ENCODE measurements around the gene RAB27A. TPM values are rescaled to one million over a fixed set of nuclear protein-coding genes. Genes with fewer than 3 reads are reported as not detected.
A peak's percentile ranks its signal among the peaks of the same experiment; 100 is the strongest.

Gene RAB27A
- total RNA-seq, 2 donors from 2014 or later, result 27.6 to 50.6 TPM

- intact Hi-C loops (cut with DNase I), result no loop called here
- Histone ChIP-seq H3K4me1 (replicated peaks) (peaks cover 9% of the 10 kb centered on the region), H3K27me3 (replicated peaks; ENCODE audit: insufficient read depth) (no peaks in the 10 kb centered on the region), H3K36me3 (no peaks in the 10 kb centered on the region), H3K27ac (peak overlapping the region in 1 of 2 donors; percentile 37), H3K4me3 (no peak overlapping the region), H3K9me3 (no peaks in the 10 kb centered on the region)
- TF ChIP-seq POLR2A (IDR thresholded peaks at IDR 0.05), result no peak
- TF ChIP-seq CTCF (IDR thresholded peaks at IDR 0.05), result no peak
- TF ChIP-seq POLR2AphosphoS5 (IDR thresholded peaks at IDR 0.05), result no peak
- 81% methylated on average over 3 of the region's 3 CpGs for WGBS
- no peak for DNase-seq (ENCODE audit: low spot score)
Measured at GRCh38 chr15:55246567-55246966, 43.0 kb downstream of the RAB27A start.

- no peaks in the 10 kb centered on the region for H3K27me3 ChIP-seq (replicated peaks; ENCODE audit: insufficient read depth)
- no peak for DNase-seq (ENCODE audit: low spot score)
- H3K4me1 ChIP-seq (replicated peaks), result peaks cover 5% of the 10 kb centered on the region
- H3K9me3 ChIP-seq, result no peaks in the 10 kb centered on the region
- 89% methylated on average over 4 of the region's 4 CpGs for WGBS
- TF ChIP-seq CTCF (IDR thresholded peaks at IDR 0.05) (no peak), POLR2AphosphoS5 (IDR thresholded peaks at IDR 0.05) (no peak), POLR2A (IDR thresholded peaks at IDR 0.05) (no peak)
- H3K36me3 ChIP-seq, result no peaks in the 10 kb centered on the region
- no peak overlapping the region for H3K27ac ChIP-seq
- H3K4me3 ChIP-seq, result no peak overlapping the region
- intact Hi-C loops (cut with DNase I), result no loop called here
Measured at GRCh38 chr15:55245059-55245458, 44.6 kb downstream of the RAB27A start.

GRCh38 chr15:55241891-55242290 is 47.7 kb downstream of the RAB27A start:
- no peak overlapping the region for H3K4me3 ChIP-seq
- intact Hi-C loops (cut with DNase I), result no loop called here
- no peaks in the 10 kb centered on the region for H3K4me1 ChIP-seq (replicated peaks)
- H3K27me3 ChIP-seq (replicated peaks; ENCODE audit: insufficient read depth), result no peaks in the 10 kb centered on the region
- TF ChIP-seq POLR2A (IDR thresholded peaks at IDR 0.05) (no peak), POLR2AphosphoS5 (IDR thresholded peaks at IDR 0.05) (no peak), CTCF (IDR thresholded peaks at IDR 0.05) (no peak)
- H3K9me3 ChIP-seq, result no peaks in the 10 kb centered on the region
- H3K36me3 ChIP-seq, result no peaks in the 10 kb centered on the region
- WGBS, result 40% methylated on average over 1 of the region's 1 CpG
- peak overlapping the region in 1 of 2 donors; percentile 12 for H3K27ac ChIP-seq
- DNase-seq (ENCODE audit: low spot score), result no peak

GRCh38 chr15:55241186-55241585 is 48.4 kb downstream of the RAB27A start:
- H3K4me1 ChIP-seq (replicated peaks), result no peaks in the 10 kb centered on the region
- H3K27ac ChIP-seq, result no peak overlapping the region
- no peaks in the 10 kb centered on the region for H3K36me3 ChIP-seq
- WGBS, result 97% methylated on average over 1 of the region's 1 CpG
- intact Hi-C loops (cut with DNase I), result no loop called here
- no peaks in the 10 kb centered on the region for H3K27me3 ChIP-seq (replicated peaks; ENCODE audit: insufficient read depth)
- no peak for DNase-seq (ENCODE audit: low spot score)
- H3K4me3 ChIP-seq, result no peak overlapping the region
- H3K9me3 ChIP-seq, result no peaks in the 10 kb centered on the region
- TF ChIP-seq CTCF (IDR thresholded peaks at IDR 0.05), result no peak
- TF ChIP-seq POLR2A (IDR thresholded peaks at IDR 0.05), result no peak
- TF ChIP-seq POLR2AphosphoS5 (IDR thresholded peaks at IDR 0.05), result no peak

GRCh38 chr15:55240125-55240760 is 49.4 kb downstream of the RAB27A start:
- H3K9me3 ChIP-seq, result no peaks in the 10 kb centered on the region
- intact Hi-C loops (cut with DNase I), result no loop called here
- H3K4me3 ChIP-seq, result no peak overlapping the region
- no peak for DNase-seq (ENCODE audit: low spot score)
- H3K36me3 ChIP-seq, result no peaks in the 10 kb centered on the region
- 57% methylated on average over 3 of the region's 3 CpGs for WGBS
- TF ChIP-seq CTCF (IDR thresholded peaks at IDR 0.05), result no peak
- no peak for TF ChIP-seq POLR2A (IDR thresholded peaks at IDR 0.05)
- TF ChIP-seq POLR2AphosphoS5 (IDR thresholded peaks at IDR 0.05), result peak; percentile 24
- no peaks in the 10 kb centered on the region for H3K27me3 ChIP-seq (replicated peaks; ENCODE audit: insufficient read depth)
- peak overlapping the region in 1 of 2 donors; percentile 44 for H3K27ac ChIP-seq
- H3K4me1 ChIP-seq (replicated peaks), result no peaks in the 10 kb centered on the region

All from prostate gland (tissue), 2 donors.